ENCODE measurements around the gene C17orf50. TPM values are rescaled to one million over a fixed set of nuclear protein-coding genes. Genes with fewer than 3 reads are reported as not detected.

The C17orf50 gene
- total RNA-seq, 1 donor from 2014 or later: not detected

DNA sequence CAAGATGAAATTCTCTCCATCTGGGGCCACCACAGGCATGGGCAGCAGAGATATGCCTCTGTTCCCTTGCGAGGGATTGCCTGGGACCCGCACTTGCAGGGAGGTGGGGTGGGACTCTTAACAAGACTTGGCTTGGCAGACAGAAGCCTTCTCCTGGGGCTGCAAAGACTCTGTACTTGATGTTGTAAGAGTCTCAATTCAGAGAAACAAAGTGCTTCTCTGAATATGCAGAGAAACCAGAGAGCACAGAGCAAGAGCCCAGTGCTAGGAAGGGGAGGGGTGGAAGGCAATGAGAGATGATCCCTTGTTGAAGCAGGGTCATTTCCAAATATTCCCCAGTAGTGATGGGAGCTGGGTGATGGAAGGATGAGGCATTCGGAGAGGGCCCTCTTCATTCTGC, 32.6 kb downstream of the C17orf50 start:
- Mint-ChIP-seq H3K9me3 (ENCODE audit: low read depth) (no peaks in the 10 kb centered on the region), H3K4me1 (ENCODE audit: low read depth) (peaks cover 50% of the 10 kb centered on the region), H3K27me3 (ENCODE audit: low read depth) (peaks cover 1% of the 10 kb centered on the region), H3K36me3 (ENCODE audit: low read depth) (no peaks in the 10 kb centered on the region), H3K4me3 (ENCODE audit: unreplicated experiment) (no peak overlapping the region), H3K27ac (ENCODE audit: unreplicated experiment) (no peak overlapping the region)
- no peak for DNase-seq (ENCODE audit: low spot score)
- TF ChIP-seq, protein P1, sequence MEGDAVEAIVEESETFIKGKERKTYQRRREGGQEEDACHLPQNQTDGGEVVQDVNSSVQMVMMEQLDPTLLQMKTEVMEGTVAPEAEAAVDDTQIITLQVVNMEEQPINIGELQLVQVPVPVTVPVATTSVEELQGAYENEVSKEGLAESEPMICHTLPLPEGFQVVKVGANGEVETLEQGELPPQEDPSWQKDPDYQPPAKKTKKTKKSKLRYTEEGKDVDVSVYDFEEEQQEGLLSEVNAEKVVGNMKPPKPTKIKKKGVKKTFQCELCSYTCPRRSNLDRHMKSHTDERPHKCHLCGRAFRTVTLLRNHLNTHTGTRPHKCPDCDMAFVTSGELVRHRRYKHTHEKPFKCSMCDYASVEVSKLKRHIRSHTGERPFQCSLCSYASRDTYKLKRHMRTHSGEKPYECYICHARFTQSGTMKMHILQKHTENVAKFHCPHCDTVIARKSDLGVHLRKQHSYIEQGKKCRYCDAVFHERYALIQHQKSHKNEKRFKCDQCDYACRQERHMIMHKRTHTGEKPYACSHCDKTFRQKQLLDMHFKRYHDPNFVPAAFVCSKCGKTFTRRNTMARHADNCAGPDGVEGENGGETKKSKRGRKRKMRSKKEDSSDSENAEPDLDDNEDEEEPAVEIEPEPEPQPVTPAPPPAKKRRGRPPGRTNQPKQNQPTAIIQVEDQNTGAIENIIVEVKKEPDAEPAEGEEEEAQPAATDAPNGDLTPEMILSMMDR (IDR thresholded peaks at IDR 0.05): no peak

DNA sequence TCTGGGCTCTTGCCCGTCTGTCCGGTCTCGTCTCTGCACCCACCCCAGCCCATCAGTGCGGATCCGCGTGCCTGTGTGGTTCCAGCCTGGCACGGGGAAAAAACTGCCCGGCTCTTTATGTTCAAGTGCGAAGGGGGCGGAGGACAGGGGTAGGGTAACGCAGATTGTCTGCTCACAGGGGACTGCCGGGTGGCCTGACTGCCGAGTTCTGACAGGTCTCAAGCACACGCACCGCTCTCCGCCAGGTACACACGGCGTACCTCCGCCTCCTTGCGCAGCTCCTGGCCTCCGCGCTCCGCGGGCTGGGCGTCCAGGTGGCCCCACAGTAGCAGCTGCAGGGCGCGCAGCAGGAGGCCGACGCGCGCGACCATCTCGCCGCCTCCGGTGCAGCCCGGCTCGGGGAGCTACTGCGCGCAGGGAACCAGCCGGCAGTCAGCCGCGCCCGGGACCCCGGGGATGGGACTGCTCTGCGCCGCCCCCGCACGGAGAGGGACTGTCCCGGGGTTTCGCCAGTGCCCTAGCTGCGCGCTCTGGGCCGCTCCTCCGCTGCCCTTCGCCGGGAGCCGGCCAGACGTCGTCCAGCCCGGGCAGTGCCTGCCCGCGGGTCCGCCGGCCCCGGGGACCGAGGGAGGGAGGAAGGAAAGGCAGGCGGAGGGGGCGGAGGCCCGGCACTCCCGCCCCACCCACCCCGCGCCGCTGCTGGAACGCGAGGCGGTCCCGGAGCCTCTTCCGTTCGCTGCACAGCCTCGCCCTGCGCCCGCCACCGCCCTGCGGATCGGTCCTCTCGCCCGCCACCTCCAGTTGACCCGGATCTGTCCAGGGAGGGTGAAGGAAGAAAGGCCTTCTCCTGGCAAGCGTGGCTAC, 34.6 kb downstream of the C17orf50 start, which contains the start of gene MMP28:
Gene MMP28, minus strand, starts transcription at position 635 of the 864 bp plus-strand sequence. Its CDS starts 264 bp downstream, at position 371.
- DNase-seq (ENCODE audit: low spot score): no peak

DNA sequence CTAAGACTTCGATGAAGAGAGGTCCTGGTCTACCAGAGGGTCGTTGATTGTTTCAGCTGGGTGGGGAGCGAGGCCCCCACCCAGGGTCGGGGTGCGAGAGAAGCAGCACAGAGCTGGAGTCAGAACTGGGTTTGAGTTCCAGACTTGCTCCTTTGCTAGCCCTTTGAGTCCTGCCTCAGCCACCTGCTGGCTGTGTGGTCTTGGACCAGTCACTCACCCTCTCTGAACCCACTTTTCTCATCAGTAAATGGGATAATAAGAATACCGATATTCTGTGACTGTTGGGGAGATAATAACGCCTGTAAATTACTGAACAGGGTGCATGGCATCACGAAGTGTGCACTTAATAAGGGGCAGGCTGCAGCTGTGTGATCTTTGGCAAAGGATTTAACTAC, 35.2 kb downstream of the C17orf50 start:
- Mint-ChIP-seq H3K4me3 (ENCODE audit: unreplicated experiment) (peak overlapping the region; percentile 64), H3K9me3 (ENCODE audit: low read depth) (no peaks in the 10 kb centered on the region), H3K36me3 (ENCODE audit: low read depth) (no peaks in the 10 kb centered on the region), H3K27ac (ENCODE audit: unreplicated experiment) (peak overlapping the region; percentile 54), H3K4me1 (ENCODE audit: low read depth) (peaks cover 59% of the 10 kb centered on the region), H3K27me3 (ENCODE audit: low read depth) (peaks cover 1% of the 10 kb centered on the region)
- DNase-seq (ENCODE audit: low spot score): no peak
- TF ChIP-seq, protein P1 (IDR thresholded peaks at IDR 0.05): no peak

More for the DNA sequence above, 34.6 kb downstream of the C17orf50 start, which contains the start of gene MMP28:
- Mint-ChIP-seq H3K27ac (ENCODE audit: unreplicated experiment) (peak within 1 kb of the TSS; percentile 54), H3K4me3 (ENCODE audit: unreplicated experiment) (peak within 1 kb of the TSS; percentile 70), H3K9me3 (ENCODE audit: low read depth) (no peaks in the 10 kb centered on the region), H3K4me1 (ENCODE audit: low read depth) (peaks cover 55% of the 10 kb centered on the region), H3K27me3 (ENCODE audit: low read depth) (peaks cover 1% of the 10 kb centered on the region), H3K36me3 (ENCODE audit: low read depth) (no peaks in the 10 kb centered on the region)
- TF ChIP-seq, protein P1 (IDR thresholded peaks at IDR 0.05): peak; percentile 23

DNA sequence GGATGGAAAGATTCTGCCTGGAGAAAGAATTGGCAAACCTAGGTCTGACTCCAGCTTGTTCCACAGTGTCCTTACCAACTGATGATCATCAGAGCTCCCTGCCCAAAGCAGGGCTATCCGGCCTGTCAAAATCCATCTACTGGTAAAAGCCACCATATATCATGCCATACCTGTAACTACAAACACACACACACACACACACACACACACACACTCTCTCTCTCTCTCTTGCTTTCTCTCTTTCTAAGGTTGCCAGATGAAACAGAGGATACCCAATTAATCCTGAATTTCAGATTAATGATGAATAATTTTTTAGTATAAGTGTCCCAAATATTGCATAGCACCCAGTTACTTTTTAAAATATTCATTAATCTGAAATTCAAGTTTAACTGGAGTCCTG, 36.3 kb downstream of the C17orf50 start:
- TF ChIP-seq, protein P1 (IDR thresholded peaks at IDR 0.05): no peak
- no peak overlapping the region for H3K27ac Mint-ChIP-seq (ENCODE audit: unreplicated experiment)
- H3K27me3 Mint-ChIP-seq (ENCODE audit: low read depth): peaks cover 1% of the 10 kb centered on the region
- H3K36me3 Mint-ChIP-seq (ENCODE audit: low read depth): no peaks in the 10 kb centered on the region
- H3K9me3 Mint-ChIP-seq (ENCODE audit: low read depth): no peaks in the 10 kb centered on the region
- no peak overlapping the region for H3K4me3 Mint-ChIP-seq (ENCODE audit: unreplicated experiment)
- DNase-seq (ENCODE audit: low spot score): no peak
- peaks cover 64% of the 10 kb centered on the region for H3K4me1 Mint-ChIP-seq (ENCODE audit: low read depth)

DNA sequence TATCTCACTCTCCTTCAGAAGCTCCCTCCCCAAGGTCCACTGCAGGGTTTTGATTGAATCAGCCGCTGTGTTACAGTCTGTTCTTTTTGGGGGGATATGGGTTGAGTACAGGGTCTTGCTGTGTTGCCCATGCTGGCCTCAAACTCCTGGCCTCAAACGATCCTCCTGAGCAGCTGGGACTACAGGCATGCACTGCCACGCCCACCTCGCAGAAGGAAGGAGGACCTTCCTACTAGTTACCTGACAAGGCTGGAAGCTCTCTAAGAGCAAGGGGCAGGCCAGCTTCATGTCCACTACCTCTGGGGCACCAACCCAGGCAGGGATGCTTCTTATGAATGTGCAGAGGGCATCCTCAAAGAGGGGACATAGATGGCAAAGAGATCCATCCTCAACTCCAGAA, 36.7 kb downstream of the C17orf50 start:
- Mint-ChIP-seq H3K4me1 (ENCODE audit: low read depth) (peaks cover 60% of the 10 kb centered on the region), H3K36me3 (ENCODE audit: low read depth) (no peaks in the 10 kb centered on the region), H3K4me3 (ENCODE audit: unreplicated experiment) (no peak overlapping the region), H3K27me3 (ENCODE audit: low read depth) (peaks cover 1% of the 10 kb centered on the region), H3K27ac (ENCODE audit: unreplicated experiment) (no peak overlapping the region), H3K9me3 (ENCODE audit: low read depth) (no peaks in the 10 kb centered on the region)
- DNase-seq (ENCODE audit: low spot score): no peak
- TF ChIP-seq, protein P1 (IDR thresholded peaks at IDR 0.05): no peak

Measured in chondrocyte (in vitro differentiated cells).